HL-60 (cell line): Measurements from ENCODE around the gene JUNB.

Source experiments
- DNase-seq, 2 experiments: peaks; one replicate each; pipeline ENCODE4 v3.0.0-alpha.2; 2010 to 2020; ENCODE audit warnings: low read depth in 1 of 2, low spot score in 1 of 2
- H3K27ac ChIP-seq: fragments of 250-450 bp; sonication (Bioruptor Pico); replicated peaks from 2 replicates; pipeline ENCODE4 v1.5.1; 2020; ENCODE audit warnings: mild to moderate bottlenecking, moderate library complexity
- H3K27me3 ChIP-seq: fragments of 250-450 bp; sonication (Bioruptor Pico); 2 replicates; pipeline ENCODE4 v1.5.1; 2021; ENCODE audit warnings: mild to moderate bottlenecking, moderate library complexity; ENCODE audit not compliant: insufficient read depth, poor library complexity, severe bottlenecking
- H3K4me3 ChIP-seq: replicated peaks from 2 replicates; pipeline ENCODE4 v1.5.1; 2011; ENCODE audit warnings: mild to moderate bottlenecking, control low read depth, low read length; ENCODE audit not compliant: insufficient read depth
- CTCF ChIP-seq: IDR thresholded peaks from one replicate; pipeline ENCODE4 v1.5.1; 2011; ENCODE audit warnings: low read length, control low read depth, inconsistent platforms; ENCODE audit not compliant: insufficient read depth
- GABPA ChIP-seq: IDR thresholded peaks from 2 replicates; pipeline ENCODE4 v1.6.1; 2012; ENCODE audit warnings: low read depth
- POLR2AphosphoS5 ChIP-seq: IDR thresholded peaks from 2 replicates; pipeline ENCODE4 v1.6.1; 2012; ENCODE audit warnings: low read depth
- REST ChIP-seq: IDR thresholded peaks from 2 replicates; pipeline ENCODE4 v1.6.1; 2012; ENCODE audit warnings: low read depth; ENCODE audit not compliant: insufficient replicate concordance
- SPI1 ChIP-seq: IDR thresholded peaks from 2 replicates; pipeline ENCODE4 v1.6.1; 2012; ENCODE audit warnings: low read depth, mild to moderate bottlenecking, borderline replicate concordance

The JUNB gene

GRCh38 chr19:12767666-12768065 lies 23.6 kb upstream of the JUNB start:
- TF ChIP-seq SPI1 = no peak
- no peak for TF ChIP-seq GABPA
- TF ChIP-seq POLR2AphosphoS5 = no peak
- no peak for TF ChIP-seq REST
- no peak for TF ChIP-seq CTCF
- DNase-seq = no peak
- H3K27ac ChIP-seq = no peak overlapping the region
- H3K27me3 ChIP-seq = no peaks in the 10 kb centered on the region
- no peak overlapping the region for H3K4me3 ChIP-seq

- no peaks in the 10 kb centered on the region for H3K27me3 ChIP-seq
- no peak for DNase-seq
- H3K4me3 ChIP-seq = no peak overlapping the region
- TF ChIP-seq POLR2AphosphoS5 (no peak), REST (no peak), GABPA (no peak), SPI1 (no peak), CTCF (no peak)
- H3K27ac ChIP-seq = no peak overlapping the region
These were observed 21.6 kb upstream of the JUNB start for GRCh38 chr19:12769689-12770088.

- no peak overlapping the region for H3K4me3 ChIP-seq
- TF ChIP-seq GABPA = no peak
- TF ChIP-seq POLR2AphosphoS5 = no peak
- no peak for TF ChIP-seq REST
- no peak for TF ChIP-seq CTCF
- no peak for TF ChIP-seq SPI1
- H3K27me3 ChIP-seq = no peaks in the 10 kb centered on the region
- no peak for DNase-seq
- H3K27ac ChIP-seq = no peak overlapping the region
These were observed 20.4 kb upstream of the JUNB start for GRCh38 chr19:12770922-12771321.
